HCT116 (cell line): Measurements from ENCODE around the gene GRIK1.

Source experiments
- CEBPB ChIP-seq: IDR thresholded peaks from 2 replicates; pipeline ENCODE4 v1.6.1; 2012; ENCODE audit warnings: low read depth
- POLR2A ChIP-seq: IDR thresholded peaks from 2 replicates; pipeline ENCODE4 v1.7.0; 2011; ENCODE audit warnings: borderline replicate concordance; ENCODE audit not compliant: insufficient read depth, insufficient read length; ENCODE audit errors: extremely low read depth
- POLR2AphosphoS5 ChIP-seq: IDR thresholded peaks from 2 replicates; pipeline ENCODE4 v1.6.1; 2011; ENCODE audit warnings: mild to moderate bottlenecking, low read depth, low read length, moderate library complexity
- TF ChIP-seq, protein P1 (sequence below), 3 experiments: fragments of 200-600 bp in 1 of 3; sonication (generic) in 1 of 3; IDR thresholded peaks in 2 of 3; conservative IDR thresholded peaks in 1 of 3; 2 replicates each; pipeline ENCODE4 v1.5.1; 2012 to 2017; ENCODE audit warnings: low read depth in 2 of 3, low read length in 2 of 3, antibody characterized with exemption in 1 of 3, borderline replicate concordance in 1 of 3, control low read depth in 1 of 3, mild to moderate bottlenecking in 1 of 3, mixed read lengths in 1 of 3, mixed run types in 1 of 3, moderate library complexity in 1 of 3; ENCODE audit not compliant: insufficient read depth in 1 of 3

DNA sequence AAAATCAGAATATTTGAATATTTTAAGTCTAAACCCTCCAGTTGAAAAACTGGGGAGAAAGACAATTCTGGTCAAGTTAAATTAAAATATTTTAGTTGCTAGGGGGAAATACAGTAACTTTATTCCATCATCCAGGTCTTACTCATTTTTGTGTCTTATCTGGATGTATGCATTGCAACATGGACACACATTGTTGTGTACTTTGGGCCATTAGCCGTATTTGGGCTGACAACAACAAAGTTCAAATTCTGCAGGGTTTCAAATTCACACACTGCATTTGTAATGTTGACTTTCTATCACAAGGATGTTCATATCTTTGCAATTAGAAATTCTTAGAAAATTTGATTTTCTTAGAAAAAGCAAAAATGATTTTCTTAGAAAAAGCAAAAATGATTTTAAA lies 391.8 kb downstream of the GRIK1 start:
- TF ChIP-seq, protein P1, sequence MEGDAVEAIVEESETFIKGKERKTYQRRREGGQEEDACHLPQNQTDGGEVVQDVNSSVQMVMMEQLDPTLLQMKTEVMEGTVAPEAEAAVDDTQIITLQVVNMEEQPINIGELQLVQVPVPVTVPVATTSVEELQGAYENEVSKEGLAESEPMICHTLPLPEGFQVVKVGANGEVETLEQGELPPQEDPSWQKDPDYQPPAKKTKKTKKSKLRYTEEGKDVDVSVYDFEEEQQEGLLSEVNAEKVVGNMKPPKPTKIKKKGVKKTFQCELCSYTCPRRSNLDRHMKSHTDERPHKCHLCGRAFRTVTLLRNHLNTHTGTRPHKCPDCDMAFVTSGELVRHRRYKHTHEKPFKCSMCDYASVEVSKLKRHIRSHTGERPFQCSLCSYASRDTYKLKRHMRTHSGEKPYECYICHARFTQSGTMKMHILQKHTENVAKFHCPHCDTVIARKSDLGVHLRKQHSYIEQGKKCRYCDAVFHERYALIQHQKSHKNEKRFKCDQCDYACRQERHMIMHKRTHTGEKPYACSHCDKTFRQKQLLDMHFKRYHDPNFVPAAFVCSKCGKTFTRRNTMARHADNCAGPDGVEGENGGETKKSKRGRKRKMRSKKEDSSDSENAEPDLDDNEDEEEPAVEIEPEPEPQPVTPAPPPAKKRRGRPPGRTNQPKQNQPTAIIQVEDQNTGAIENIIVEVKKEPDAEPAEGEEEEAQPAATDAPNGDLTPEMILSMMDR (IDR thresholded peaks at IDR 0.05 in 2 of 3, conservative IDR thresholded peaks at IDR 0.05 in 1 of 3; ENCODE audit: borderline replicate concordance in 1 of 3, insufficient read depth in 1 of 3, low read depth in 2 of 3, low read length in 2 of 3), result no peak
- TF ChIP-seq POLR2AphosphoS5, result no peak
- no peak for TF ChIP-seq POLR2A
- no peak for TF ChIP-seq CEBPB
